Uterus (tissue), 2 donors: Measurements from ENCODE around the gene SLC52A3.
"Not testable (repeated sequence)": the region's sequence is repeated elsewhere in the genome, so short reads cannot be mapped to it uniquely, and the experiment has no call there.

Source experiments
- CTCF ChIP-seq, 4 experiments: fragments of 200-600 bp in 2 of 4; fragments of 450-650 bp in 2 of 4; sonication (generic) in 2 of 4; IDR thresholded peaks; one replicate each; pipeline ENCODE4 v1.5.1; 2016 to 2019; ENCODE audit warnings: antibody characterized with exemption in 4 of 4, mild to moderate bottlenecking in 2 of 4, moderate library complexity in 1 of 4
- POLR2A ChIP-seq, 2 donors: fragments of 450-650 bp; IDR thresholded peaks; one replicate each; pipeline ENCODE4 v1.6.1; 2016; ENCODE audit warnings: antibody characterized with exemption in 2 of 2, mild to moderate bottlenecking in 1 of 2, moderate library complexity in 1 of 2

- not testable (repeated sequence) for TF ChIP-seq POLR2A, CTCF (IDR thresholded peaks at IDR 0.05)
These were observed 43.6 kb upstream of the SLC52A3 start for GRCh38 chr20:811776-812434.
